Measurements from ENCODE around the gene IER5L. TPM values are rescaled to one million over a fixed set of nuclear protein-coding genes. Genes with fewer than 3 reads are reported as not detected.
A peak's percentile ranks its signal among the peaks of the same experiment; 100 is the strongest.

IER5L gene
- total and polyA plus RNA-seq, 9 donors, result 2.5 to 74.3 (median 41.5) TPM

GRCh38 chr9:129174724-129175514, 3.1 kb downstream of the IER5L start:
- peak; percentile 91 to 93 (median 91) for DNase-seq
- H3K27ac ChIP-seq, result peak overlapping the region; percentile 97 to 99

GRCh38 chr9:129174102-129174723, 3.8 kb downstream of the IER5L start:
- Histone ChIP-seq H3K36me3 (no peaks in the 10 kb centered on the region), H3K27ac (peak overlapping the region; percentile 97 to 99), H3K4me1 (ENCODE audit: insufficient read depth) (peaks cover 14% of the 10 kb centered on the region), H3K27me3 (no peaks in the 10 kb centered on the region), H3K9me3 (no peaks in the 10 kb centered on the region), H3K4me3 (peak overlapping the region; percentile 52)
- intact Hi-C loops (cut with DNase I), result loop anchor here in 3 of 4 donors (2.0 to 10.0 kb wide), 5 partner anchors 31 to 431 kb away; no protein-coding TSS in a partner anchor
- TF ChIP-seq EP300 (IDR thresholded peaks at IDR 0.05), result no peak
- peak; percentile 71 for TF ChIP-seq POLR2A (IDR thresholded peaks at IDR 0.05)
- TF ChIP-seq CTCF (IDR thresholded peaks at IDR 0.05), result peak; percentile 86 to 99 (median 98)
- DNase-seq, result peak; percentile 93 to 96 (median 95)
- 0 to 1% (median 1%) methylated on average over 41 to 55 of the region's 55 CpGs for WGBS, 3 donors

More at GRCh38 chr9:129174724-129175514, 3.1 kb downstream of the IER5L start:
- WGBS, 3 donors, result 2% methylated on average over 53 of the region's 53 CpGs
- Histone ChIP-seq H3K36me3 (no peaks in the 10 kb centered on the region), H3K9me3 (no peaks in the 10 kb centered on the region), H3K27me3 (no peaks in the 10 kb centered on the region), H3K4me3 (peak overlapping the region; percentile 52), H3K4me1 (ENCODE audit: insufficient read depth) (peaks cover 14% of the 10 kb centered on the region)
- intact Hi-C loops (cut with DNase I), result loop anchor here (2.0 to 10.0 kb wide), 10 partner anchors 32 to 430 kb away; no protein-coding TSS in a partner anchor
- TF ChIP-seq EP300 (IDR thresholded peaks at IDR 0.05) (no peak), CTCF (IDR thresholded peaks at IDR 0.05) (no peak), POLR2A (IDR thresholded peaks at IDR 0.05) (peak; percentile 41)

GRCh38 chr9:129173296-129174101, 4.6 kb downstream of the IER5L start:
- H3K27ac ChIP-seq, result peak overlapping the region; percentile 97 to 99
- intact Hi-C loops (cut with DNase I), result loop anchor here in 3 of 4 donors (2.0 to 10.0 kb wide), 5 partner anchors 31 to 431 kb away; no protein-coding TSS in a partner anchor
- peak overlapping the region; percentile 52 for H3K4me3 ChIP-seq
- peaks cover 14% of the 10 kb centered on the region for H3K4me1 ChIP-seq (ENCODE audit: insufficient read depth)
- H3K27me3 ChIP-seq, result no peaks in the 10 kb centered on the region
- WGBS, 3 donors, result 17 to 19% (median 18%) methylated on average over 29 of the region's 29 CpGs
- peak in 4 of 5 donors; percentile 43 to 61 (median 58) for DNase-seq
- no peaks in the 10 kb centered on the region for H3K36me3 ChIP-seq
- H3K9me3 ChIP-seq, result no peaks in the 10 kb centered on the region
- TF ChIP-seq POLR2A (IDR thresholded peaks at IDR 0.05), result no peak
- no peak for TF ChIP-seq EP300 (IDR thresholded peaks at IDR 0.05)
- no peak for TF ChIP-seq CTCF (IDR thresholded peaks at IDR 0.05)

GRCh38 chr9:129172816-129173215, 5.2 kb downstream of the IER5L start:
- DNase-seq, result peak; percentile 45 to 75 (median 71)
- peak overlapping the region; percentile 97 to 99 for H3K27ac ChIP-seq
- H3K27me3 ChIP-seq, result no peaks in the 10 kb centered on the region
- no peaks in the 10 kb centered on the region for H3K9me3 ChIP-seq
- TF ChIP-seq CTCF (IDR thresholded peaks at IDR 0.05) (no peak), POLR2A (IDR thresholded peaks at IDR 0.05) (no peak), EP300 (IDR thresholded peaks at IDR 0.05) (no peak)
- no peaks in the 10 kb centered on the region for H3K36me3 ChIP-seq
- 0 to 7% (median 5%) methylated on average over 5 of the region's 5 CpGs for WGBS, 3 donors
- intact Hi-C loops (cut with DNase I), result loop anchor here in 2 of 4 donors (5.0 to 10.0 kb wide), 3 partner anchors 149 to 432 kb away; no protein-coding TSS in a partner anchor
- peaks cover 15% of the 10 kb centered on the region for H3K4me1 ChIP-seq (ENCODE audit: insufficient read depth)
- H3K4me3 ChIP-seq, result no peak overlapping the region

Data from ovary (tissue), 9 donors.